DLD1 (cell line): Measurements from ENCODE around the gene CABP2.
"Not testable (repeated sequence)": the region's sequence is repeated elsewhere in the genome, so short reads cannot be mapped to it uniquely, and the experiment has no call there.

Experiments
- in situ Hi-C: cut with HindIII; loops from 2 replicates; pipeline ENCODE4 v1.10.0; 2017; ENCODE audit warnings: low sequenced_read_pairs

The CABP2 gene

GRCh38 chr11:67482275-67482826 is 40.9 kb downstream of the CABP2 start:
- in situ Hi-C loops: no loop called here

DNA sequence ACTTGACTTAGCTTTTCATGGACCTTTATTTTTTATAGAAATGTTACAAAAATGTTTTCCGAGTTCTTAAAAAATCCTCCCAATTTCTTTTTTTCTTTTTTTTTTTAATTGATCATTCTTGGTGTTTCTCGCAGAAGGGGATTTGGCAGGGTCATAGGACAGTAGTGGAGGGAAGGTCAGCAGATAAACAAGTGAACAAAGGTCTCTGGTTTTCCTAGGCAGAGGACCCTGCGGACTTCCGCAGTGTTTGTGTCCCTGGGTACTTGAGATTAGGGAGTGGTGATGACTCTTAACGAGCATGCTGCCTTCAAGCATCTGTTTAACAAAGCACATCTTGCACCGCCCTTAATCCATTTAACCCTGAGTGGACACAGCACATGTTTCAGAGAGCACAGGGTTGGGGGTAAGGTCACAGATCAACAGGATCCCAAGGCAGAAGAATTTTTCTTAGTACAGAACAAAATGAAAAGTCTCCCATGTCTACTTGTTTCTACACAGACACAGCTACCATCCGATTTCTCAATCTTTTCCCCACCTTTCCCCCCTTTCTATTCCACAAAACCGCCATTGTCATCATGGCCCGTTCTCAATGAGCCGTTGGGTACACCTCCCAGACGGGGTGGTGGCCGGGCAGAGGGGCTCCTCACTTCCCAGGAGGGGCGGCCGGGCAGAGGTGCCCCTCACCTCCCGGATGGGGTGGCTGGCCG is 45.7 kb downstream of the CABP2 start:
- in situ Hi-C loops: not testable (repeated sequence)

DNA sequence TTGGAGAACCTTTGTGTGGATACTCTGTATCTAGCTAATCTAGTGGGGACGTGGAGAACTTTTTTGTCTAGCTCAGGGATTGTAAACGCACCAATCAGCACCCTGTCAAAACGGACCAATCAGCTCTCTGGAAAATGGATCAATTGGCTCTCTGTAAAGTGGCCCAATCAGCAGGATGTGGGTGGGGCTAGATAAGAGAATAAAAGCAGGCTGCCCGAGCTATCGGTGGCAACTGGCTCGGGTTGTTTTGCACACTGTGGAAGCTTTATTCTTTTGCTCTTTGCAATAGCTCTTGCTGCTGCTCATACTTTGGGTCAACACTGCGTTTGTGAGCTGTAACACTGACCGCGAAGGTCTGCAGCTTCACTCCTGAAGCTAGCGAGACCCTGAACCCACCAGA is 46.6 kb downstream of the CABP2 start:
- in situ Hi-C loops: not testable (repeated sequence)

DNA sequence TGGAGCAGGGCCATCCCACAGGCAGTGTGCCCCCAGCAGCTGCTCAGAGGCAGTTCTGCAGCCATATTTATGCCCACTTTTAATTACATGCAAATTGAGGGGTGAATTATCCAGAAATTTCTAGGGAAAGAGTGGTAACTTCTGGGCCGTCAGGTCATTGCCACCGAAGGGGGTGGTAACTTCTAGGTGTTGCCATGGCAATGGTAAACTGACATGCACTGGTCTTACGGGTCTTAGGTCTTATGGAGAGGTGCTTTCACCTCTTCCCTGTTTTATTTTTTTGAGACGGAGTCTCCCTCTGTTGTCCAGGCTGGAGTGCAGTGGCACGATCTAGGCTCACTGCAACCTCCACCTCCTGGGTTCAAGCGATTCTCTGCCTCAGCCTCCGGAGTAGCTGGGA is 50.4 kb downstream of the CABP2 start:
- in situ Hi-C loops: no loop called here

DNA sequence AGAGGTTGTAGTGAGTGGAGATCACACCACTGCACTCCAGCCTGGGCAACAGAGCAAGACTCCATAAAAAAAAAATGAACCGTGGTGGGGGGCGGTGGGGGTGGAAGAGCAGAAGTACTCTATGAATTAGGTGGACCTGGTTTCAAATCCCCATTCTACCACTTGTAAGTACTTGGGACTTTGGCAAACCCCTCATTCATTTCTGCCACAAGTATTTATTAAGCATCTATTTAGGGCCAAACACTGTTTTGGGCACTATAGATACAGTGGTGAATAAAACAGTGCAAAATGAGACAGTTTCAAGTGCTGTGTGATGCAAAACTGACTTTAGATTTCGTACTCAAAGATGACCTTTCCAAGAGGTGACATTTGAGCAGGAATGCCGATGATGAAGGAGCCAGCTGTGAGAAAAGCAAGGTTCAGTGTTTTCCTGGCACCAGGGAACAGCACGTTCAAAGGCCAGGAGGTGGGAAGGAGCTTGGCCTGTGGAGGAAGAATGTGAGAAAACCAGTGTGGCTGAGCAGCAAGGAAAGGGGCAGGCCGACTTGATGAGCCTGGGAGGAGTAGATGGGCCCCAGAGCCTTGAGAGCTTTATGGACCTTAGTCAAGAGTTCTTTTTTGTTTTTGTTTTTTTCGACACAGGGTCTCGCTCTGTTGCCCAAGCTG is 52.8 kb downstream of the CABP2 start:
- in situ Hi-C loops: no loop called here

GRCh38 chr11:67469508-67469811 is 53.8 kb downstream of the CABP2 start:
- in situ Hi-C loops: no loop called here
